Epithelial cell of proximal tubule (primary cell): ENCODE data around the gene KDELR3. TPM values are rescaled to one million over a fixed set of nuclear protein-coding genes. Genes with fewer than 3 reads are reported as not detected.

Experiments
- DNase-seq: peaks from one replicate; pipeline ENCODE4 v3.0.0-alpha.2; 2011; ENCODE audit warnings: low read depth
- H3K4me3 ChIP-seq: 2 replicates; pipeline ENCODE4 v1.5.1; 2011; ENCODE audit warnings: low read depth, mild to moderate bottlenecking, low read length
- CTCF ChIP-seq: conservative IDR thresholded peaks from 2 replicates; pipeline ENCODE4 v1.5.1; 2012; ENCODE audit warnings: low read depth, mild to moderate bottlenecking, low read length
- total RNA-seq: library from RNA; depleted of rRNA; stranded (reverse); fragments of >200 nt; gene quantifications from 2 replicates; pipeline ENCODE4 v1.2.3, GENCODE V29; 2015

Gene KDELR3
- total RNA-seq, 1 donor from 2014 or later = 23.4 TPM

GRCh38 chr22:38503021-38503420 is 35.1 kb downstream of the KDELR3 start:
- TF ChIP-seq CTCF = no peak
- peak overlapping the region; percentile 88 for H3K4me3 ChIP-seq
- DNase-seq = no peak

- no peak for DNase-seq
- peak overlapping the region; percentile 88 for H3K4me3 ChIP-seq
- TF ChIP-seq CTCF = no peak
These were observed 37.0 kb downstream of the KDELR3 start for GRCh38 chr22:38504731-38505540.

- DNase-seq = no peak
- TF ChIP-seq CTCF = no peak
- H3K4me3 ChIP-seq = peak overlapping the region; percentile 88
These were observed 37.7 kb downstream of the KDELR3 start for GRCh38 chr22:38505541-38506117.

- no peak for TF ChIP-seq CTCF
- peak within 1 kb of the TSS; percentile 88 for H3K4me3 ChIP-seq
- peak; percentile 80 for DNase-seq
These were observed 38.4 kb downstream of the KDELR3 start, which contains the start of gene DDX17 for GRCh38 chr22:38506118-38506962. DDX17 (minus strand) TSS chr22:38506311.

- H3K4me3 ChIP-seq = no peak overlapping the region
- DNase-seq = no peak
- TF ChIP-seq CTCF = no peak
These were observed 42.6 kb downstream of the KDELR3 start for GRCh38 chr22:38510416-38510970.

GRCh38 chr22:38513063-38513462 is 45.2 kb downstream of the KDELR3 start:
- TF ChIP-seq CTCF = no peak
- H3K4me3 ChIP-seq = no peak overlapping the region
- DNase-seq = no peak
